OCI-LY7 (cell line): ENCODE results near the gene RPL22. TPM values are rescaled to one million over a fixed set of nuclear protein-coding genes. Genes with fewer than 3 reads are reported as not detected.

Source experiments
- BruUV-seq: library from RNA; stranded (reverse); fragments of 400-500 nt; replicated peaks from 2 replicates; lab custom pipeline; 2021; lab: Mats Ljungman, UMichigan
- CTCF ChIA-PET: fragments of 300-600 bp; sonication (Branson Sonifier 250); formaldehyde crosslinking; loops from one replicate; lab custom pipeline; 2022; ENCODE audit warnings: antibody characterized with exemption; ENCODE audit not compliant: unreplicated experiment; lab: Charles Lee
- POLR2A ChIA-PET: fragments of 300-600 bp; sonication (Branson Sonifier 250); formaldehyde crosslinking; loops from one replicate; lab custom pipeline; 2022; ENCODE audit warnings: antibody characterized with exemption; lab: Charles Lee
- DNase-seq: peaks from one replicate; pipeline ENCODE4 v3.0.0-alpha.2; 2015; ENCODE audit warnings: low spot score
- H2AFZ ChIP-seq: fragments of 200-600 bp; sonication (generic), shearing (Covaris generic); 2 replicates; pipeline ENCODE4 v1.6.1; 2014; ENCODE audit warnings: mild to moderate bottlenecking, antibody characterized with exemption, low read length, moderate library complexity
- H3K27ac ChIP-seq: fragments of 200-600 bp; sonication (generic); 2 replicates; pipeline ENCODE4 v1.5.1; 2014; ENCODE audit warnings: mixed run types, low read depth, mild to moderate bottlenecking, moderate library complexity, low read length, inconsistent platforms; ENCODE audit not compliant: poor library complexity, severe bottlenecking
- H3K36me3 ChIP-seq: fragments of 200-600 bp; sonication (generic); 2 replicates; pipeline ENCODE4 v1.6.1; 2014; ENCODE audit warnings: mild to moderate bottlenecking, antibody characterized with exemption, low read length, moderate library complexity, mixed read lengths; ENCODE audit not compliant: insufficient read depth
- H3K4me1 ChIP-seq: fragments of 200-600 bp; sonication (generic); 2 replicates; pipeline ENCODE4 v1.5.1; 2014; ENCODE audit warnings: mild to moderate bottlenecking, low read length; ENCODE audit not compliant: insufficient read depth, poor library complexity, severe bottlenecking
- H3K4me2 ChIP-seq: fragments of 200-600 bp; sonication (generic); 2 replicates; pipeline ENCODE4 v1.6.1; 2014; ENCODE audit warnings: mild to moderate bottlenecking, low read length
- H3K4me3 ChIP-seq: fragments of 200-600 bp; sonication (generic); 2 replicates; pipeline ENCODE4 v1.5.1; 2014; ENCODE audit warnings: mild to moderate bottlenecking, low read depth, low read length; ENCODE audit not compliant: poor library complexity, severe bottlenecking
- H3K79me2 ChIP-seq: fragments of 200-600 bp; sonication (generic); 2 replicates; pipeline ENCODE4 v1.6.1; 2016; ENCODE audit warnings: low read depth, mild to moderate bottlenecking, low read length, moderate library complexity, mixed read lengths; ENCODE audit not compliant: insufficient read depth
- H3K9me2 ChIP-seq: fragments of 200-600 bp; sonication (generic); 2 replicates; pipeline ENCODE4 v1.6.1; 2016; ENCODE audit warnings: mild to moderate bottlenecking, low read length, mixed read lengths; ENCODE audit not compliant: insufficient read depth
- H3K9me3 ChIP-seq: fragments of 200-600 bp; sonication (generic); 2 replicates; pipeline ENCODE4 v1.6.1; 2014; ENCODE audit warnings: mild to moderate bottlenecking, mixed run types, low read length, mixed read lengths
- H4K20me1 ChIP-seq: fragments of 200-600 bp; sonication (generic); 2 replicates; pipeline ENCODE4 v1.6.1; 2014; ENCODE audit warnings: mild to moderate bottlenecking, antibody characterized with exemption, low read length, moderate library complexity, mixed read lengths; ENCODE audit not compliant: insufficient read depth
- EZH2phosphoT487 ChIP-seq: fragments of 200-600 bp; sonication (generic); IDR thresholded peaks from 2 replicates; pipeline ENCODE4 v1.6.1; 2018; ENCODE audit warnings: low read depth, borderline replicate concordance, mild to moderate bottlenecking, mixed run types, antibody characterized with exemption, low read length, moderate library complexity, mixed read lengths
- intact Hi-C: fragments of 100-400 bp; cut with micrococcal nuclease; formaldehyde crosslinking; loops from one replicate; pipeline ENCODE4 v1.10.0; 2022; ENCODE audit not compliant: unreplicated experiment
- total RNA-seq, 2 experiments: library from RNA; depleted of rRNA in 1 of 2; stranded (reverse); fragments of >200 nt in 1 of 2; shearing (Covaris generic) in 1 of 2; gene quantifications; 2 replicates each; pipeline ENCODE4 v1.2.3, GENCODE V29; 2014 to 2022
- TF ChIP-seq, protein P1 (sequence below): fragments of 200-600 bp; sonication (generic); conservative IDR thresholded peaks from 2 replicates; pipeline ENCODE4 v1.5.1; 2014; ENCODE audit warnings: mild to moderate bottlenecking, antibody characterized with exemption, low read length, moderate library complexity, mixed read lengths

RPL22 gene
- total RNA-seq, 2 experiments from 2014 or later: 249 to 589 TPM

DNA sequence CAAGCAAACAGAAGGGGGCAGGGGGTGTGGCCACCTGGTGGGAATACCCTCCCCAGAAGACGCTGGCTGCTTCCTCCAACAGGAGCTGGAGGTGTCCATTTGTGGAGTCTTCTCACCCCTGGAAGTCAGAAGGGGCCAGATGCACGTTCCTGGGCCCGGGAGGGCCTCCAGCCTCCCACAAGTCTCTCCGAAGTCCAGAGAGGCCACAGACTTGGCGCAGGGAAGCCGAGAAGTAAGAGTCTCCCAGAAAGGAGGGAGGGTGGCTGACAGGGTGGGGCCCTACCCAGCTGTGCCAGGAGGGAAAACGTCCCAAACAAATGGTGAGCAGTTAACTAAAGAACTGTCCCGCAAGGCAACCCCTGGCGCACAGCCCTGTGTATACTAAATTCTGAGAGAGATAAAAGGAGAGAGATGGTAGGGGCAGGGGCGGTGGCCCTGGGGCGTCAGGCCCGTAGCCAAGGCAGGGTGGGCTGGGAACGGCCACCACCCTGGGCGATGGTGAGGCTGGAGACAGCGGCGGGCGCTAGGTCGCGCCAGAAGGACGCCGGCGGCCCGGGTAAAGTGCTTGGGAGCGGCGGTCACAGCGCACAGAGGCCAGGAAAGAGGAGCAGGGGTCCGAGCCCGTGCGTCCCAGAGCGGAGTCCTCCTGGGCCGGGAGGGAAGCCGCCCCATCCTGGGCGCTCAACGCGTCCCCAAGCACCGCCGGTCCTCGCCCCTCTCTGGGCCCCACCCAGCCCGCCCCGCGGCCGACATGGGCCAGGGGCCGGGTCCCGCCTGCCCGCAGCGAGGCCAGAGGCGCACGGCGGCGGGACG, 20.4 kb downstream of the RPL22 start:
- H3K4me1 ChIP-seq: no peaks in the 10 kb centered on the region
- no peaks in the 10 kb centered on the region for H3K79me2 ChIP-seq
- TF ChIP-seq, protein P1, sequence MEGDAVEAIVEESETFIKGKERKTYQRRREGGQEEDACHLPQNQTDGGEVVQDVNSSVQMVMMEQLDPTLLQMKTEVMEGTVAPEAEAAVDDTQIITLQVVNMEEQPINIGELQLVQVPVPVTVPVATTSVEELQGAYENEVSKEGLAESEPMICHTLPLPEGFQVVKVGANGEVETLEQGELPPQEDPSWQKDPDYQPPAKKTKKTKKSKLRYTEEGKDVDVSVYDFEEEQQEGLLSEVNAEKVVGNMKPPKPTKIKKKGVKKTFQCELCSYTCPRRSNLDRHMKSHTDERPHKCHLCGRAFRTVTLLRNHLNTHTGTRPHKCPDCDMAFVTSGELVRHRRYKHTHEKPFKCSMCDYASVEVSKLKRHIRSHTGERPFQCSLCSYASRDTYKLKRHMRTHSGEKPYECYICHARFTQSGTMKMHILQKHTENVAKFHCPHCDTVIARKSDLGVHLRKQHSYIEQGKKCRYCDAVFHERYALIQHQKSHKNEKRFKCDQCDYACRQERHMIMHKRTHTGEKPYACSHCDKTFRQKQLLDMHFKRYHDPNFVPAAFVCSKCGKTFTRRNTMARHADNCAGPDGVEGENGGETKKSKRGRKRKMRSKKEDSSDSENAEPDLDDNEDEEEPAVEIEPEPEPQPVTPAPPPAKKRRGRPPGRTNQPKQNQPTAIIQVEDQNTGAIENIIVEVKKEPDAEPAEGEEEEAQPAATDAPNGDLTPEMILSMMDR: no peak
- no peak for TF ChIP-seq EZH2phosphoT487
- no peak overlapping the region for H3K4me3 ChIP-seq
- no peak overlapping the region for H3K4me2 ChIP-seq
- no peaks in the 10 kb centered on the region for H3K9me3 ChIP-seq
- DNase-seq: no peak
- H3K27ac ChIP-seq: no peak overlapping the region
- POLR2A ChIA-PET: no interaction called here
- no peaks in the 10 kb centered on the region; the same call in 1 of the 2 replicates for H3K36me3 ChIP-seq
- no peak overlapping the region for H2AFZ ChIP-seq
- no peaks in the 10 kb centered on the region for H4K20me1 ChIP-seq
- BruUV-seq: no TSS peak
- intact Hi-C loops: no loop called here
- CTCF ChIA-PET: no interaction called here
- H3K9me2 ChIP-seq: no peaks in the 10 kb centered on the region

DNA sequence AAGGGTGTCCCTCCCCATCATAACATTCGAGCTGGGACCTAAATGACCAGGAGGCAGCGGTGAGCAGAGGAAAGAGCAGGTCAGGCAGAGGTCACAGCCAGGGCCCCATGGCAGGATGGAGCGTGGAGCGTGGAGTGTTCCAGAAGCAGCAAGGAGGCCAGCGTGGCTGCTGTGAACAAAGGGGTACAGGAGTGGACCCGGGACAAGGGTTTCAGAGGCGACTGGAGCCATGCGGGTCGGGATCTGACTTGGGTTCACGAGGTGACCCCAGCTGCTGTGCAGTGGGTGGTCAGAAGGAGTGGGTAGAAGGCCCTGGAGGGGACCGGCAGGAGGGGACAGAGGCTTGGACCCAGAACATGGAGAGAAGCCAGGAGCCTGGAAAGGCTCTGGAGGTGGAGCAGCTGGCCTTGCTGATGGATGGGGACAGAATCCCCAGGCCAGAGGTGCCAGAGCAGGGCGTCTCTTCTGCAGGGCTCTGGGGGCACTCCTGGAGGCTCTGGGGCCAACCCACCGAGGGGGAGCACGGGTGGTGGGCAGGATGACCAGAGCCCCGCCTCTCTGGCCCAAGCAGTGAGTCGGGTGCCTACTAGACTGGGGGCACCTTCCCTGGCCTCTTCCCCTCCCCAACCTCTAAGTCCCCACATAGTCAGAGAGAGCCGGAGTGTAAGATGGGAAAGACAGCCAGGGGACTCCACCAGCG, 21.6 kb downstream of the RPL22 start:
- no peak overlapping the region for H3K4me2 ChIP-seq
- POLR2A ChIA-PET: interaction anchor here (0.6 kb wide), 1 partner anchor 223 kb away, joined by 4 read pairs; no protein-coding TSS in a partner anchor
- DNase-seq: no peak
- H3K4me3 ChIP-seq: no peak overlapping the region
- H3K4me1 ChIP-seq: no peaks in the 10 kb centered on the region
- H3K79me2 ChIP-seq: no peaks in the 10 kb centered on the region
- no peaks in the 10 kb centered on the region for H3K9me2 ChIP-seq
- no peak overlapping the region for H3K27ac ChIP-seq
- H3K9me3 ChIP-seq: no peaks in the 10 kb centered on the region
- CTCF ChIA-PET: no interaction called here
- intact Hi-C loops: no loop called here
- H4K20me1 ChIP-seq: no peaks in the 10 kb centered on the region
- no peaks in the 10 kb centered on the region for H3K36me3 ChIP-seq
- TF ChIP-seq, protein P1: no peak
- TF ChIP-seq EZH2phosphoT487: no peak
- BruUV-seq: no TSS peak
- H2AFZ ChIP-seq: no peak overlapping the region
